GM19023 (cell line): ENCODE results near the gene EHHADH.

Source experiments
- ATAC-seq: cut with Tn5 transposase; IDR thresholded peaks from one replicate; pipeline ENCODE4 v1.9.1; 2021; ENCODE audit warnings: mild to moderate bottlenecking, moderate library complexity; ENCODE audit not compliant: unreplicated experiment

EHHADH gene

DNA sequence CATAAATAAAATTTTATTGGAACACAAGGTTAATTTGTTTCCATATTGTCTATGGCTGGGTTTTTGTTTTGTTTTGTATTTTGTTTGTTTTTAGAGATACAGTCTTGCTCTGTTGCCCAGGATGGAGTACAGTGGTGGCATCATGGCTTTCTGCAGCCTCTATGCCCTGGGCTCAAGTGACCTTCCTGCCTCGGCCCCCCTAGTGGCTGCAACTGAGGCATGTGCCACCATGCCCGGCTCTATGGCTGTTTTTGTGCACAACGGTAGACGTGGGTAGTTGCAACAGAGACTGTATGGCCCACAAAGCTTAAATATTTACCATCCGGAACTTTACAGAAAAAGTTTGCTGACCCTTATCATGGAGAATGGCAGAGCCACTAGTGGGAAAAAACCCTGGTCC is 54.2 kb downstream of the EHHADH start:
- no peak for ATAC-seq

DNA sequence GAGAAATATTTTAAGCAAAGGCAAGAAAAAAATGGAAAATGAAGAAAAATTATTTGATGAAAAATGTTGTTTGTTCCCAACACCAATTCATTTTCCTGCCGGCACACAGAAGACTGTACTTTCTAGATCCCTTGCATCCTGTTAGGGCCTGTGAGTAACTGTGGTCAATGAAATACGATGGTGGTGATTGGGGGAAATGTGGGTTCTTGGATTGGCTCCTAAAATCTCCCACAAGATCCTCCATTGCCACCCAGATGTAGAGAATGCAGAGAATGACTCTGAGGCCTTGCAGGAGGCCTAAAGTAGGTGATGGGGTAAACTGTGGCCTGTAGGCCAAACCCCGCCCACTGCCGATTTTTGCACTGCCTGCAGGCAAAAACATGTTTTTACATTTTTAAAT is 54.6 kb downstream of the EHHADH start:
- ATAC-seq, result no peak

DNA sequence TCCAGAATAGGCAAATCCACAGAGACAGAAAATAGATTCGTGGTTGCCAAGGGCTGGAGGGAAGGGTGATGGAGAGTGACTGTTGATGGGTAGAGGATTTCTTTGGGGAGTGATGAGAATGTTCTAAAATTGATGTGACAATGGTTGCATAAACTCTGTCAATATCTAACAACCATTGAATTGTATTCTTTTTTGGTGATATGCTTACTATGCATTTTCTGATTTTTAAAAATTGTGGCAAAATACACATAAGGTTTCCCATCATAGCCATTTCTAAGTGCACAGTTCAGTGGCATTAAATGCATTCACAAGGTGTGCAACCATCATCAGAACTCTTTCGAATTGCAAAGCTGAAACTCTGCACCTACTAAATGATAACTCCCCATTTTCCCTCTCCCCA is 56.8 kb downstream of the EHHADH start:
- ATAC-seq, result no peak

DNA sequence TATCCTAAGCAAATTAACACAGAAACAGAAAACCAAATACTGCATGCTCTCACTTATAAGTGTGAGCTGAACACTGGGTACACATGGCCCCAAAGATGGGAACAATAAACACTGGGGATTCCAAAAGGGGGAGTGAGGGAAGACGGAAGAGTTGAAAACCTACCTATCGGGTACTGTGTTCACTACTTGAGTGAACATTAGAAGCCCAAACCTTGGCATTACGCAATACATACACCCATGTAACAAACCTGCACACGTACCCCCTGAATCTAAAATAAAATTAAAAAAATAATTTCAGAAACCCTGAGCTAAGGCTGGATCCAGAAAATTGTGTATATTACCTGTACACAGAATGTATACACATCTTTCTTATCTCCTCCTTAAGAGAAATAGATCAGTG is 58.2 kb downstream of the EHHADH start:
- ATAC-seq, result no peak

DNA sequence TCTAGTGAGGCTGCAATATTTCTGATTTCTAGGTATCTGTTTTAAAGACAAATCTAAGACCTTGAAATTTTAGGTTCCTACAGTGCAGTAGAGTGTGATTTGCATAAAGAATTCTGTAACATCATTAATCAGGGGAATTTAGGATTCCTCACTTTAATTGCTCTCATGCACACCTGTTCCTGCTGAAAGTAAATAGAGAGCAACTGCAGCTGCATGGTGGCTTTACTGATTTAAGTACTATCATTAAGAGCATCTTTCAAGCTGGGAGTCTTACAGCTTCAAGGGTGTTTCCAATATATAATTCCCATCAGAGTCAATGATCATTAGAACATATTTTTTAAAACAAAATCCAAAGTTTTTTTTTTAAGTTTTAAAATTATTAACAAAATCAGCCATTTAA is 65.0 kb downstream of the EHHADH start:
- ATAC-seq, result no peak

DNA sequence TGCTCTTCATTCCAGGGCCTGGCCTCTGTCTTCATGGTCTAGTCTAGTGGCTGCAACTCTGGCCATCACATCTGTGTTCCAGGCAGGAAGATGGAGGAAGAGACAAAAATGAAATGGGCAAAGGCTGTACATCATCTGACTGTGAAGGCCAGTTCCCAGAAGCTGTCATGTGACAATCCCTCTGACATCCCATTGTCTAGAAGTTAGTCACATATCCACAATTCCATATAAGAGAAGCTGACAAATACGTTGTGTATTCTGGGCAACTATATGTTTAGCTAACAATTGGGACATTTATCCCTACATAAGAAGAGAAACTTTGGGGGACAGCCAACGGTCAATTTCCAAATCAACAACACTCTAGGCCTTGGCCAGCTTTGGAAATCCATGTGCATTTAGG is 66.5 kb downstream of the EHHADH start:
- no peak for ATAC-seq

DNA sequence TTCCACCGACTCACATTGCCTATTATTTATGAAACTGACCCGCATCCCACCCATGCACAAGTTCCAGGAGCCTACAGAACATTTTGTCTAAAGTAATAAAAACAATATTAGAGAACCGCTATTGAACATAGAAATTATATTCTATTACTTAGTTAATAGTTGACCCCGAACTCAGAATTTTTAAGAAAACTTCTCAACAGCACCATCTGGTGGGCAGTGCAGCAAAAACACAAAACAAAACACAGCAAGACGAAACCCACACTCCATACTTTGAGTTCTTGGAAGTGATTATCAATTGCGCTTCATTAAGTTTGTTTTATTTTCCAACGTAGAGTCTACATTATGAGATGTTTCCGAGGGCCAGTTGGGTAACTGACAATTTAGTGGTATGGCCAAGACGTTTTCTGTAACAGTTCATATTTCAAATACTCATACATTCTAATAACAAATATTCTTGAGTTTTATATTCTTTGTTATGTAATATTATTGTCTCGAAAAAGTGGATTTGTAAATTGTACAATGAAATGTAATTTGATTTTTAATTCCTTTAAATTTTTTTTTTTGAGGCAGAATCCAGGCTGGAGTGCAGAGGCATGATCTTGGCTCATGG is 77.0 kb downstream of the EHHADH start:
- no peak for ATAC-seq

DNA sequence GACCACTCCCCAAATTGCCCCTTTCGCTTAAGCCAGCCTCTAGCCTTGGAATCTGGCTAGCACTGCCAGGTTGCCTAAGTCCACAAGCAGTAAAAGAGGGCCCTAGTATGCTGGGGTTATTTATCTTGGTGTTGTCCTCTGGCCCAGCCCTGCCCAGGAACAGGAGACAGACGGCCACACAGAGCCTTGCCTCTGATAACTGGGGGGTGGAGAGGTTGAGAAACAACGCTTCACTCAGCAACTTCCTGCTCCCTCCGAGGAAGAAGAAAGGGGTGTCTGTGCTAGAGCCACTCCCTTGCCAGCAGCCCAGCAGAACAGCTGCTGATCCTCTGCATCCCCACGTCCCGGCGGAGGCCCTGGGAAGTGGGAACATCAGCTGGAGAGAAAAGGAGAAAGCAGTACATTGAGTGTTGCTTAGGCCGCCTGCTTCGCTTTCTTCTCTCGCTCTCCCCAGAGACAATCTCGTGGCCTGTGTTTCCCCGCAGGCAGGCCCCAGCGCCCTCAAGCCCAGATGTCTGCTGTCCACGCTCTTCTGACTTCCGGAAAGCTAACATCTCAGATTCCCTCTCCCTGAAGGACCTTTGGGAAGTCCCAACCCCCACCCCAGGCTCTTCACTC is 78.4 kb downstream of the EHHADH start:
- ATAC-seq, result peak; percentile 77

DNA sequence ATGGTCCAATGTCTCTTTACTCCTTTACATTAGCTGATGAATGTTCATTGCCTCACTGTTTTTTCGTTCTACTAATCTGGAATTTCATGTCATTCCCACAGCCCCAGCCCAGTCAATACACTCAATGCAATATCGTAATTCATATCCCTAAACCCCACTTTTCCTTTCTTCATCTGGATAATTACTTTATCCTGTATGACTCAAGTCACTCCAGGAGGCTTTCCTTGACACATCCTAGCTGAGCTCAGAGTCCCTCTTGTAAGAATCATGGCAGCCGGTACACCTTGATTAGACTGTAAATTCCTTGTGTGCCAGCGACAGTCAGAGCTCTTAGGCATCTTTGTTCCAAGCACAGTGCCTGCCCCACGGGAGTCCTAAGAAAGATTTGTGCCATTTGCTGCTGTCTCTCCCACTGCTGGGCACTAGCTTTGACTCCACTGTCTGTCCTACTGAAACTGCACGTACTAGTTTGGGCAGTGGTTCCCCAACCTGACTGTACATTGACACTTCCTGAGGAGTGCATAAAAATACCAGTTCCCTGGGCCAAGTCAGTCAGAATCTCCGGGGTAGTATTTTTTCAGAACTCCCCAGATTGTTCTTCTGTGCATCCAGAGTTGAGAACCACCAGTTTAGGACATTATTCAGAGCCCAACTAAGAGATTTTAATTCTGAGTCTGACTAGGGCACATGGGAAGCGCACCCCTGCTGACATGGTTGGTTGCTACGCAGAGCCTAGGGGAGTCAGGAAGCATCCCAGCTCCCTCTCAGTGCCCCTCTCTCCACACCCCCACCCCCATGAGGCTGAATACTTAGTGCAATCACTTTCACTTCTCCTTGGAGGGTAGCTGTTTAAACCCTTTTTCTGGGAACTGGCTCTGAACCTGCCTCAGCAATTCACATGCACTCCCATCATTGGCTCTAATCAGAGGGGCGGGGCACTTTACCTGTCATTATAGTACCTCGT is 81.5 kb downstream of the EHHADH start:
- ATAC-seq, result no peak

DNA sequence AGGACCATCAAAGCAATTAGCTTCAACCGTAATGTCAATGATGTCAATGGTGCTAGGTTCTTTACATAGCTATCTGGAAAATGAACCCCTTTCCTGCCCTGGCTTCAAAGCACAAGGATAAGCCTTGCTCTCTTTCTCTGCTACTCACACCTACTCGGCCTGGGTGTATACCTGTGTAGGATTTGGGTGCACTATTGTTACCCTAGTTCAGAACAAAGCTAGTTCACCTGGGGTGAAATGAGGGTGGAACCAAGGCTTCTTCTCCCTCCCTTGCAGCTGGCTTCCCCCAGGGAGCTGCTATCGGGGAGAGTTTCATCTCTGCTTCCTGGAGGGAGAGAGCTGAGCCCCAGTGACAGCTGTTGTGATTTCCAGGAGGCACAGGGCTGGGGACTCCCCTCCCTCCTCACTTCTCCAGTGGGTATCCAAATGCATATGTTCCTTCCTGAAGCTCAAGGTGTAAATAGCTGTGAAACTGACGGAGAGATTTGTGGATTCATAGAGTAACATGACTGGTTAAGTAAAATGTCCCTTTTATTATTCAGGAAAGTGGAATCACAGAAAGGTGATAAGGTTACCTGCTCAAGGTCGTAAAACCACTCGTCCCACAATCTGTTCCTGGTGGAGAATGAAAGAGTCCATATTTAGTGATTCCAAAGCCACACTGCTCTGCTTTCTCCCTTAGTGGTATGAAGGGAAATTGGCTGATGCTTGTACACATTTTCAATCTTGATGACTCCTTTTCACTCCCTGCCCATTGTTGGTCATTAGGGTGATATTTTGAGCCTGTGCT is 89.2 kb downstream of the EHHADH start:
- no peak for ATAC-seq

DNA sequence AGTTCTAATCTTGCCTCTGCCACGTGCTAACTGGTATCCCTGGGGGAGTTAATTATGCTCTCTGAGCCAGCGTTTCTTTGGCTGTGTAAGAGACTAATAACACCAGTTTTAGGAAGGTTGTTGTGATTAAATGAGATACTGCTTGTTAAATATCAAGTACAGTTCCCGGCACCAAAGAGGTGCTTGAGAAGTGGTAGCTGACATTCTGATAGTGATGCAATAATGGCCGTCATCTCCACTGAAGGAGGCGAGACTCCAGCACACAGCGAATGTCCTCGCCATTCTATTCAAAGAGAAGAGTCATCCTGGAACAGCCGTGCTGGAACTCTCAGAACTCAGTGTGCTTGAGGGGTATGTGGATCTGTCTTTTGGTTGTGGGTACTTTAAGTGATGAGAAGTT is 91.2 kb downstream of the EHHADH start:
- no peak for ATAC-seq

DNA sequence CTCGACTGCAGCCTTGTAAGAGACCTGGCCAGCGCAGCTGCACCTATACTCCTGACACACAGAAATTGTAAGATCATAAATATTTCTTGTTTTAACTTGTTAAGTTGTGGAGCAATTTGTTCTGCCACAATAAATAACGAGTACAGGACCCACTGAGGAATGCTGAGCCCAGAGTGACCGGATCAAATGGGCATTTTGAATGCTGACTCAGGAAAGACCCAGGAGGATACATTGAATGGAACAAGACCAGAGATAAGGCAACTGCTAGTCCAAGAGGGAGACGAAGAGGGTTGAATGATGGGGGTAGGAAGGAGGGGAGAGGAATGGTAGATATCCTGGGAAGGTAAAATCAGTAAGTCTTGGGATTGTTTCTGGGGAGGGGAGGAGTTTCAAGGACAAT is 92.1 kb downstream of the EHHADH start:
- no peak for ATAC-seq

DNA sequence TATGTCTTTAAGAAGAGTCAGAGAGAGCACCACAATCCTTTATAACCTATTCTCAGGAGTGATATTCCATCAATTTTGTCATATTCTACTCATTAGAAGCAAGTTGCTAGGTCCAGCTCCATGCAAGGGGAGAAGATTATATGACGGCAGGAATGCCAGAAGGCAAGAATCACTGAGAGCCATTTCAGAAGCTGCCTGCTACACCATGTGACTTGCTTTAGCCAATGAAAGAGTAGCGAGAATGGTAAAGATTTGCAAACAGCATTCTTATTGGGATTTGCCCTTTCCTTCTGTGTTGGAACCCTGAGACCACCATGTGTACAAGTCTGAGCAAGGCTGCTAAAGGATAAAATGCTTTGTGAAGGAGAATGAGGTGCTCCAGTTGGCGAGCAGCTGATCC is 96.5 kb downstream of the EHHADH start:
- ATAC-seq, result no peak

DNA sequence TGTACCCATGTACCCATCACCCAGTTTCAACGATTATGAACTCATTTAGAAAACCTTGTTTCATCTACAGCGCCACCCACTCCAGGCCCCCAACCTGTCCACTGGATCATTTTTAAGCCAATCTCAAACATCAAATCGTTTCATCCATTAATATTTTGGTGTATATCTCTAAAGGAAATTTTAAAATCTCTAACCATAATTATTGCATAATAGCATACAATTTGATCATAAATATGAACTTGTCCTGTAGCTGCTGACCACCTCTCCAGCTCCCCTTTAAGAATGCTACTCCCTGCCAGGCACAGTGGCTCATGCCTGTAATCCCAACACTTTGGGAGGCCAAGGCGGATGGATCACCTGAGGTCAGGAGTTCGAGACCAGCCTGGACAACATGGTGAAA is 98.2 kb downstream of the EHHADH start:
- ATAC-seq, result no peak

DNA sequence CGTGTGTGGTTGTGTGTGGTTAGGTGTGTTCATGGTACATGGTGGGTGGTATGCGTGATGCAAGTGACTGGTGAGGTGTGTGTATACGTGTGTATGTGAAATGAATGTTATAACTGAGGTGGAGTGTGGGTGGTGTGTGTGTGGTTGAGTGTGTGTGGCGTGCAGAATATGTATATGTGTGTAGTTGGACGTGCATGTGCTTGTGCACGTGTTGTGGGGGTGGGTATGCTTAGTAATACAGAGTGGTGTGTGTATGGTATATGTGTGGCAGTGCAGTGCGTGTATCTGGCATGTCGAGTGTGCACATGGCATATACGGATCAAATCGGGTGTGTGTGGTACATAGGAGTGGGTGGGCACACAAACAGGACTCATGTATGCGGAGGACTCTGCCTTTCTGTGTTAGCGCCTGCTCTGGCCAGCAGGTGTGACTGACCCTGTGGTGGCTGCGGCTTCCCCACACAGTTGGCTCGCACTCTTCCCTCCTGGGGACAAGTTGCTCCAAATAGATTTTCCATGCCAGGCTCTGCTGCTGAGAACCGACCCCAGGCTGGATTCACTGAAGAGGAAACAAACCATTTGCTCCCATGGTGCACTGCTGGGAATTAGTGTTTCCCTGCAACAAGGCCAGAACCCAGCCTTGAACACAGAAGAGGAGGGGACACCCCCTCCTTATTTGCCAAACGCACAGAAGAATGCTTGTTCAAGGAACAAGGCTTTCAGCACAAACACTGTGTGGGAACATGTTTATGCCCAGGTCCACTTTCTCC is 99.8 kb downstream of the EHHADH start:
- ATAC-seq, result no peak

DNA sequence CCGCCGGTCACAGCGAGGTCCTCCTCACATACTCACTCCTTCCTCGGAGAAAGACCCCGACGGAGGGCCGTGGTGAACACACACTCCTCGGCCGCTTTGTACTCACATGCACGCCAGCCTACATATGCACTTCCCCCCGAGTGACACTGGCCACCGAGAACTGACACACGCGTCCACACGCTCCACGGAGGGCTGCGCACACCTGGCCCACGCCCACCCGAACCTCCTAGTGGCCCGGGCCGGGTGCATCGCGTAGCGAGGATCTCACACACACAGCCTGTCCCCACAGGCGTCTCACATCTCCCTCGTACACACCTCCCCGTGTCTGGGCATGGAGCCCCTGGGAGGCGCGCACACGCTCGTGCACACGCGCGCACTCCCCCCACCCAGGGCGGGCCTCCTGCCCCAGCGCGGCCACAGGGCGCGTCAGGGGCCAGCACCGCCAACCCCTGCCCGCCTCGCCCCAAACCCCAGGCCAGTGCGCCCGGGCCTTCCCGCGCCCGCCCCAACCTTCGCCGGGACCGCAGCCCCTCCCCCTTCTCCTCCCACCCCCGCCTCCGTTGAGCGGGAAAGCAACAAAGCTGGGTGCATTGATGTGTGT is 100.6 kb downstream of the EHHADH start:
- no peak for ATAC-seq

DNA sequence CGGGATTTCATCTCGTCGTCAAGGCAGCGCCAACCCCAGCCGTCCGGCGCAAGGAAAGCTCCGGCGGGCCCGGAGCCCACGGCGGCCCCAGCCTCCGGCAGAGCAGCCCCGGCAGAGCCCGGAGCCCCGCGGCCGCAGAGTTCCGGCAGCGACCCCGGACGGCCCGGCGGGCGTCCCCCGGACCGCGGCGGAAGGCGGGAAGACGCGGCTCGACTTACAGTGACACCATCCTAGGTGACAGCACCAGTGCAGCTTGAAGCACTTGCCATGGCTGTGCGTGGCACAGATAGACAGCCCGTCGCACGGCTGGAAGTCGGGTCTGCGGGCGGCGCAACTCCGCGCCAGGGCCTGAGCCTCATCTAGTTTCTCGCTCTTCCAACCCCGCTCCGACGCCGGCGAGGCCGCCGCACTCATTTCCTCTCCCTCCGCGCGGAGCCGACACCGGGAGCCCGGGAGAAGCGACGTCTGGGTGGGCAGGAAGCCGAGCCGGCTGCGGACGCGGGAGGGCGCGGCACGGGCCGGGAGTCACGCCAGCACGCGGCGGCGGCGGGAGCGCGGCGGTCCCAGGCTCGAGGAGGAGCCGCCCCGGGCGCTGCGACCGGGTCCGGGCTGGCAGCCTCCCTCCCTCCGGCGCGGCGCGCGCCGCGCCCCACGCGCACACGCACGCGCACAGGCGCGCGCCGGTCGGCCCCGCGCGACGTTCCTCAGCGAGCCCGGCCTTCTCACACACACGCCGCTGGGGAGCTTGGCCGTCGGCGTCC is 101.3 kb downstream of the EHHADH start, which contains the start of gene C3orf70:
Gene C3orf70 (minus strand): TSS at position 651 of the 761 bp plus-strand sequence. CDS start 237 bp downstream, at position 414.
- no peak for ATAC-seq

DNA sequence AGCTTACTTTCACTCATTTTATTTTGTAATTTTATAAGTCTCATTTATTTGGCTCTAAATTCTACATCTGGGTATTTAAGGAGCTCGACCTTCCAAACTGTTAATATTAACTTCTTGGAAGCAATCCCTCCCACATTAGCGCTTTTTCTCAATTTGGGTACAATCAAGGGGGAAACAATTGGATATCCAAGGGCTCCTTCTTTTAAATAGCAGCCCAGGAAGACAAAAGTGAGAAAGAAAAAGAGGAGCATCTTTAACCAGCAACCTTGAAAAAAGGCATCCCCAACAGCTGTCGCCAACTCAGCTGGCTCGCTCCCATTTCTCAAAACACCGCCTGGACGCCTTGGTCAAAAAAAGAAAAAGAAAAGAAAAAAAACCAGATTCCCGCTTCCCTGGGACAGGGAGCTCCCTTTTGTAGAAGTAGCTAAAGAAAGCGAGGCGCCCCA is 101.9 kb downstream of the EHHADH start:
- no peak for ATAC-seq
